H9 (cell line): ENCODE results near the gene SPRED1. TPM values are rescaled to one million over a fixed set of nuclear protein-coding genes. Genes with fewer than 3 reads are reported as not detected.

Source experiments
- DNase-seq: peaks from one replicate; pipeline ENCODE4 v3.0.0-alpha.2; 2017
- H2AFZ ChIP-seq: one replicate; pipeline ENCODE4 v1.6.1; 2013; ENCODE audit warnings: mild to moderate bottlenecking, low read length, control low read depth, moderate library complexity
- H2AK5ac ChIP-seq: 2 replicates; pipeline ENCODE4 v1.6.1; 2013; ENCODE audit warnings: low read length, control low read depth, mixed read lengths; ENCODE audit not compliant: insufficient read length
- H2BK120ac ChIP-seq: one replicate; pipeline ENCODE4 v1.6.1; 2013; ENCODE audit warnings: low read depth, mild to moderate bottlenecking, low read length, control low read depth, inconsistent platforms; ENCODE audit not compliant: poor library complexity, severe bottlenecking
- H2BK12ac ChIP-seq: 2 replicates; pipeline ENCODE4 v1.6.1; 2013; ENCODE audit warnings: low read length, control low read depth, mixed read lengths, low read depth; ENCODE audit not compliant: insufficient read length
- H2BK15ac ChIP-seq: 2 replicates; pipeline ENCODE4 v1.6.1; 2013; ENCODE audit warnings: low read depth, low read length, control low read depth
- H2BK20ac ChIP-seq: one replicate; pipeline ENCODE4 v1.6.1; 2013; ENCODE audit warnings: low read depth, mild to moderate bottlenecking, low read length, control low read depth, inconsistent platforms; ENCODE audit not compliant: poor library complexity, severe bottlenecking
- H2BK5ac ChIP-seq: 2 replicates; pipeline ENCODE4 v1.6.1; 2013; ENCODE audit warnings: low read length, control low read depth, mixed read lengths; ENCODE audit not compliant: insufficient read length
- H3K14ac ChIP-seq: 2 replicates; pipeline ENCODE4 v1.6.1; 2013; ENCODE audit warnings: low read length, control low read depth; ENCODE audit not compliant: insufficient read depth
- H3K18ac ChIP-seq: 2 replicates; pipeline ENCODE4 v1.6.1; 2013; ENCODE audit warnings: low read depth, mild to moderate bottlenecking, mixed read lengths, low read length, control low read depth; ENCODE audit not compliant: insufficient read length
- H3K23ac ChIP-seq: 2 replicates; pipeline ENCODE4 v1.6.1; 2013; ENCODE audit warnings: low read length, control low read depth, mixed read lengths, low read depth; ENCODE audit not compliant: insufficient read length
- H3K23me2 ChIP-seq: 2 replicates; pipeline ENCODE4 v1.6.1; 2013; ENCODE audit warnings: low read depth, mild to moderate bottlenecking, mixed read lengths, low read length, control low read depth; ENCODE audit not compliant: insufficient read length, poor library complexity, severe bottlenecking
- H3K27ac ChIP-seq: 2 replicates; pipeline ENCODE4 v1.5.1; 2013; ENCODE audit warnings: low read length, control low read depth, mixed read lengths, low read depth; ENCODE audit not compliant: insufficient read length
- H3K27me3 ChIP-seq: 2 replicates; pipeline ENCODE4 v1.6.1; 2013; ENCODE audit warnings: low read length, control low read depth, inconsistent platforms; ENCODE audit not compliant: insufficient read depth
- H3K4ac ChIP-seq: 2 replicates; pipeline ENCODE4 v1.6.1; 2013; ENCODE audit warnings: low read depth, mild to moderate bottlenecking, control low read depth, inconsistent platforms, low read length, moderate library complexity
- H3K4me1 ChIP-seq: 2 replicates; pipeline ENCODE4 v1.6.1; 2013; ENCODE audit warnings: low read length, control low read depth, inconsistent platforms; ENCODE audit not compliant: insufficient read depth
- H3K4me2 ChIP-seq: 2 replicates; pipeline ENCODE4 v1.6.1; 2013; ENCODE audit warnings: low read length, control low read depth, mixed read lengths; ENCODE audit not compliant: insufficient read length, insufficient read depth
- H3K56ac ChIP-seq: 2 replicates; pipeline ENCODE4 v1.6.1; 2013; ENCODE audit warnings: low read depth, mild to moderate bottlenecking, mixed read lengths, low read length, control low read depth; ENCODE audit not compliant: insufficient read length
- H3K79me1 ChIP-seq: 2 replicates; pipeline ENCODE4 v1.6.1; 2013; ENCODE audit warnings: low read depth, mild to moderate bottlenecking, moderate library complexity, low read length, control low read depth, inconsistent platforms; ENCODE audit not compliant: insufficient read depth, poor library complexity, severe bottlenecking
- H3K79me2 ChIP-seq: 2 replicates; pipeline ENCODE4 v1.6.1; 2013; ENCODE audit warnings: low read length, control low read depth, inconsistent platforms; ENCODE audit not compliant: insufficient read depth
- H3K9ac ChIP-seq: 2 replicates; pipeline ENCODE4 v1.6.1; 2013; ENCODE audit warnings: low read length, control low read depth, mixed read lengths; ENCODE audit not compliant: insufficient read length; ENCODE audit errors: extremely low read depth
- H3K9me3 ChIP-seq: one replicate; pipeline ENCODE4 v1.6.1; 2013; ENCODE audit warnings: low read depth, low read length, inconsistent platforms; ENCODE audit not compliant: control insufficient read depth
- H3T11ph ChIP-seq: one replicate; pipeline ENCODE4 v1.6.1; 2013; ENCODE audit warnings: mild to moderate bottlenecking, low read length, control low read depth, inconsistent platforms
- H4K20me1 ChIP-seq: one replicate; pipeline ENCODE4 v1.6.1; 2013; ENCODE audit not compliant: control insufficient read depth, insufficient read length, insufficient read depth
- H4K5ac ChIP-seq: 2 replicates; pipeline ENCODE4 v1.6.1; 2013; ENCODE audit warnings: low read depth, mild to moderate bottlenecking, mixed read lengths, low read length, control low read depth; ENCODE audit not compliant: insufficient read length
- H4K8ac ChIP-seq: replicated peaks from 2 replicates; pipeline ENCODE4 v1.6.1; 2013; ENCODE audit warnings: low read length, control low read depth, mixed read lengths, low read depth; ENCODE audit not compliant: insufficient read length
- H4K91ac ChIP-seq: 2 replicates; pipeline ENCODE4 v1.6.1; 2013; ENCODE audit warnings: low read depth, mild to moderate bottlenecking, moderate library complexity, mixed read lengths, low read length, control low read depth; ENCODE audit not compliant: insufficient read length
- H3K27ac Mint-ChIP-seq, 3 experiments: 2 replicates in 2 of 3; 3 replicates in 1 of 3; pipeline ENCODE4 v1.8.0; 2020 to 2021; ENCODE audit warnings: mixed read lengths in 3 of 3, mild to moderate bottlenecking in 1 of 3, moderate library complexity in 1 of 3
- H3K27me3 Mint-ChIP-seq: 2 replicates; pipeline ENCODE4 v1.8.0; 2021; ENCODE audit warnings: low read depth, mild to moderate bottlenecking, moderate library complexity, mixed read lengths
- H3K36me3 Mint-ChIP-seq, 3 experiments: 2 replicates in 2 of 3; 3 replicates in 1 of 3; pipeline ENCODE4 v1.8.0; 2020 to 2021; ENCODE audit warnings: low read depth in 3 of 3, mixed read lengths in 3 of 3; ENCODE audit not compliant: insufficient read depth in 1 of 3
- H3K4me1 Mint-ChIP-seq, 2 experiments: 2 replicates each; pipeline ENCODE4 v1.8.0; 2020; ENCODE audit warnings: mixed read lengths in 2 of 2
- H3K4me3 Mint-ChIP-seq, 2 experiments: 2 replicates in 1 of 2; 3 replicates in 1 of 2; pipeline ENCODE4 v1.8.0; 2020 to 2021; ENCODE audit warnings: mild to moderate bottlenecking in 2 of 2, mixed read lengths in 2 of 2, moderate library complexity in 1 of 2
- H3K9me3 Mint-ChIP-seq, 2 experiments: 2 replicates in 1 of 2; 3 replicates in 1 of 2; pipeline ENCODE4 v1.8.0; 2020; ENCODE audit warnings: mild to moderate bottlenecking in 2 of 2, mixed read lengths in 2 of 2, moderate library complexity in 1 of 2
- CTCF ChIP-seq: fragments of 200-600 bp; sonication (generic); conservative IDR thresholded peaks from 3 replicates; pipeline ENCODE4 v1.8.0; 2021; ENCODE audit warnings: antibody characterized with exemption, mild to moderate bottlenecking
- total RNA-seq: library from RNA; stranded (reverse); gene quantifications from 2 replicates; pipeline ENCODE4 v1.2.1, GENCODE V29; 2021

Gene SPRED1
- total RNA-seq, 1 experiment from 2014 or later, result 41.0 TPM

- Mint-ChIP-seq H3K36me3 (no peaks in the 10 kb centered on the region), H3K4me1 (peaks cover 4% of the 10 kb centered on the region in 2 experiments; a peak in 3 of 4 replicates), H3K9me3 (no peaks in the 10 kb centered on the region), H3K27me3 (no peaks in the 10 kb centered on the region), H3K4me3 (no peak overlapping the region), H3K27ac (no peak overlapping the region)
- H4K91ac ChIP-seq, result no peak overlapping the region
- no peaks in the 10 kb centered on the region for H3K27me3 ChIP-seq
- H3K23me2 ChIP-seq, result no peaks in the 10 kb centered on the region
- no peak overlapping the region for H3K18ac ChIP-seq
- H2BK20ac ChIP-seq, result no peak overlapping the region
- TF ChIP-seq CTCF, result no peak
- H3K79me1 ChIP-seq, result no peaks in the 10 kb centered on the region
- H3K27ac ChIP-seq, result no peak overlapping the region
- H2BK120ac ChIP-seq, result no peak overlapping the region
- no peaks in the 10 kb centered on the region for H3K9me3 ChIP-seq
- no peaks in the 10 kb centered on the region for H3K4me1 ChIP-seq
- no peak overlapping the region for H3K56ac ChIP-seq
- no peak overlapping the region for H3K23ac ChIP-seq
- no peak overlapping the region for H2BK5ac ChIP-seq
- H3K4ac ChIP-seq, result no peak overlapping the region
- H2BK15ac ChIP-seq, result no peak overlapping the region
- H4K8ac ChIP-seq, result no peak overlapping the region
- H2AFZ ChIP-seq, result no peak overlapping the region
- H3K9ac ChIP-seq, result no peak overlapping the region
- H3K4me2 ChIP-seq, result no peak overlapping the region
- DNase-seq, result no peak
- no peak overlapping the region for H2BK12ac ChIP-seq
- H2AK5ac ChIP-seq, result no peak overlapping the region
- no peak overlapping the region for H3T11ph ChIP-seq
- H3K14ac ChIP-seq, result no peak overlapping the region
- no peaks in the 10 kb centered on the region for H4K20me1 ChIP-seq
- H3K79me2 ChIP-seq, result no peaks in the 10 kb centered on the region
- H4K5ac ChIP-seq, result no peak overlapping the region
Observed at GRCh38 chr15:38227941-38228340, 24.7 kb upstream of the SPRED1 start.
